HG02623 (cell line): ENCODE data around the gene TFAP2D.
A peak's percentile ranks its signal among the peaks of the same experiment; 100 is the strongest.

Experiments used
- ATAC-seq: cut with Tn5 transposase; IDR thresholded peaks from one replicate; pipeline ENCODE4 v1.9.1; 2021; ENCODE audit warnings: moderate library complexity; ENCODE audit not compliant: unreplicated experiment

TFAP2D gene

GRCh38 chr6:50713226-50713625, at the start of gene TFAP2D:
Gene TFAP2D, plus strand, starts transcription at chr6:50713526. Its CDS starts 530 bp downstream, at chr6:50714056.
- no peak for ATAC-seq

- ATAC-seq, result no peak
Measured at GRCh38 chr6:50663806-50664205, 49.5 kb upstream of the TFAP2D start.

- no peak for ATAC-seq
Measured at GRCh38 chr6:50666089-50666488, 47.2 kb upstream of the TFAP2D start.

- ATAC-seq, result peak; percentile 79
Measured at GRCh38 chr6:50681213-50681824, 32.0 kb upstream of the TFAP2D start.

- no peak for ATAC-seq
Measured at GRCh38 chr6:50689210-50689609, 24.1 kb upstream of the TFAP2D start.

GRCh38 chr6:50691814-50692495, 21.4 kb upstream of the TFAP2D start:
- no peak for ATAC-seq

- no peak for ATAC-seq
Measured at GRCh38 chr6:50698546-50698945, 14.8 kb upstream of the TFAP2D start.

- ATAC-seq, result no peak
Measured at GRCh38 chr6:50699051-50699775, 14.1 kb upstream of the TFAP2D start.

GRCh38 chr6:50706575-50706974, 6.8 kb upstream of the TFAP2D start:
- no peak for ATAC-seq

- no peak for ATAC-seq
Measured at GRCh38 chr6:50707191-50707590, 6.1 kb upstream of the TFAP2D start.

GRCh38 chr6:50707652-50708300, 5.5 kb upstream of the TFAP2D start:
- ATAC-seq, result no peak

- no peak for ATAC-seq
Measured at GRCh38 chr6:50708664-50709365, 4.5 kb upstream of the TFAP2D start.

- ATAC-seq, result no peak
Measured at GRCh38 chr6:50709366-50709734, 4.0 kb upstream of the TFAP2D start.

GRCh38 chr6:50711686-50712085, 1.6 kb upstream of the TFAP2D start:
- no peak for ATAC-seq

GRCh38 chr6:50712291-50712690, 1.0 kb upstream of the TFAP2D start:
- no peak for ATAC-seq

GRCh38 chr6:50713977-50714486, 706 bp downstream of the TFAP2D start:
- no peak for ATAC-seq

GRCh38 chr6:50714487-50715379, 1.4 kb downstream of the TFAP2D start:
- ATAC-seq, result no peak

- ATAC-seq, result no peak
Measured at GRCh38 chr6:50716899-50717509, 3.7 kb downstream of the TFAP2D start.

GRCh38 chr6:50717734-50718457, 4.6 kb downstream of the TFAP2D start:
- ATAC-seq, result no peak
